Stimulated activated CD8-positive, alpha-beta memory T cell treated with anti-CD3 and anti-CD28 coated beads, Interleukin-4, amount 100 ng/mL, for 4 hours (primary cell): ENCODE results near the gene PCDHB11.
"Not testable (repeated sequence)": the region's sequence is repeated elsewhere in the genome, so short reads cannot be mapped to it uniquely, and the experiment has no call there.

Experiments
- DNase-seq, 2 donors: peaks; one replicate each; pipeline ENCODE4 v3.0.0-alpha.2; 2020; ENCODE audit warnings: low read depth in 2 of 2, low spot score in 1 of 2

The PCDHB11 gene

DNA sequence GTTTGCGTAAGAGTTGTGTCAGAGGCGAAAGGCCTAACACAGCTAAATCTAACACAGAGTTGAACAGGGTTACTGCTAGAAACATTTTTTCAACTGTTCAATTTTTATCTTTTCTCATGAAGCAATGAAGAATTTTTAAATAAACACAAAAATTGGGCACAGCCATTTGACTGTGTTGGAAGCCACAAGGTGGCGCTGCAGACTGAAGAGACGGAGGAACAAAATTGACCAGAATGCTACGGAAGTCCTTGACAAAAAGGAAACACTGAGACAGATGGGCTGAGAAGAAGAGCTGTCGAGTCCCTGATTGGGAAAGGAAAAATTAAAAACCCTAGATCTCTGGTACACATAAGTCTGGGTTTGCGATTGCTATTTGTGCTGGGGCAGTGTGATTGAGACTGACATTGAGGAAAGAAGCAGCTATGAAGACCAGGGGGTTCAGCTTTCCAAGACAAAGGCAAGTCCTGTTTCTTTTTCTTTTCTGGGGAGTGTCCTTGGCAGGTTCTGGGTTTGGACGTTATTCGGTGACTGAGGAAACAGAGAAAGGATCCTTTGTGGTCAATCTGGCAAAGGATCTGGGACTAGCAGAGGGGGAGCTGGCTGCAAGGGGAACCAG is 12.4 kb upstream of the PCDHB11 start, which contains the start of gene PCDHB9:
PCDHB9 (plus strand) TSS at position 265 of the 616 bp plus-strand sequence; CDS start at position 423, 158 bp downstream.
- DNase-seq, result no peak

DNA sequence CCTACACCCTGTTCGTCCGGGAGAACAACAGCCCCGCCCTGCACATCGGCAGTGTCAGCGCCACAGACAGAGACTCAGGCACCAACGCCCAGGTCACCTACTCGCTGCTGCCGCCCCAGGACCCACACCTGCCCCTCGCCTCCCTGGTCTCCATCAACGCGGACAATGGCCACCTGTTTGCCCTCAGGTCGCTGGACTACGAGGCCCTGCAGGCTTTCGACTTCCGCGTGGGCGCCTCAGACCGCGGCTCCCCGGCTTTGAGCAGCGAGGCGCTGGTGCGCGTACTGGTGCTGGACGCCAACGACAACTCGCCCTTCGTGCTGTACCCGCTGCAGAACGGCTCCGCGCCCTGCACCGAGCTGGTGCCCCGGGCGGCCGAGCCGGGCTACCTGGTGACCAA is 10.7 kb upstream of the PCDHB11 start:
- DNase-seq, result not testable (repeated sequence)

DNA sequence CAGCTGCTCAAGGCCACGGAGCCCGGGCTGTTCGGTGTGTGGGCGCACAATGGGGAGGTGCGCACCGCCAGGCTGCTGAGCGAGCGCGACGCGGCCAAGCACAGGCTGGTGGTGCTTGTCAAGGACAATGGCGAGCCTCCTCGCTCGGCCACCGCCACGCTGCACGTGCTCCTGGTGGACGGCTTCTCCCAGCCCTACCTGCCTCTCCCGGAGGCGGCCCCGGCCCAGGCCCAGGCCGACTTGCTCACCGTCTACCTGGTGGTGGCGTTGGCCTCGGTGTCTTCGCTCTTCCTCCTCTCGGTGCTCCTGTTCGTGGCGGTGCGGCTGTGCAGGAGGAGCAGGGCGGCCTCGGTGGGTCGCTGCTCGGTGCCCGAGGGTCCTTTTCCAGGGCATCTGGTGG is 10.3 kb upstream of the PCDHB11 start:
- not testable (repeated sequence) for DNase-seq

DNA sequence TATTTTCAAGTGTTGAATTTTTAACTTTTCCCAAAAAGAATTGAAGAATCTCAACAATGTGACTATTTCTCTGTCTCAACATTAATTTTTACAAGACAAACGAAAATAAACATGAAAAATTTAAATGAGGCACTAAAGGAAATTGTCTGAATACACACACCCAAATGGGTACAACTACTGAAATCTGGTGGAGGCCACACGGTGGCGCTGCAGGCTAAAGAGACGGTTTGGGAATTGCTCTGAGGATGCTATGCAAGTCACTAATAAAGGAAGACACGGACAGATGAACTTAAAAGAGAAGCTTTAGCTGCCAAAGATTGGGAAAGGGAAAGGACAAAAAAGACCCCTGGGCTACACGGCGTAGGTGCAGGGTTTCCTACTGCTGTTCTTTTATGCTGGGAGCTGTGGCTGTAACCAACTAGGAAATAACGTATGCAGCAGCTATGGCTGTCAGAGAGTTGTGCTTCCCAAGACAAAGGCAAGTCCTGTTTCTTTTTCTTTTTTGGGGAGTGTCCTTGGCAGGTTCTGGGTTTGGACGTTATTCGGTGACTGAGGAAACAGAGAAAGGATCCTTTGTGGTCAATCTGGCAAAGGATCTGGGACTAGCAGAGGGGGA is 7.2 kb upstream of the PCDHB11 start, which contains the start of gene PCDHB10:
PCDHB10 (plus strand) TSS at position 244 of the 616 bp plus-strand sequence; CDS start at position 444, 200 bp downstream.
- no peak for DNase-seq

DNA sequence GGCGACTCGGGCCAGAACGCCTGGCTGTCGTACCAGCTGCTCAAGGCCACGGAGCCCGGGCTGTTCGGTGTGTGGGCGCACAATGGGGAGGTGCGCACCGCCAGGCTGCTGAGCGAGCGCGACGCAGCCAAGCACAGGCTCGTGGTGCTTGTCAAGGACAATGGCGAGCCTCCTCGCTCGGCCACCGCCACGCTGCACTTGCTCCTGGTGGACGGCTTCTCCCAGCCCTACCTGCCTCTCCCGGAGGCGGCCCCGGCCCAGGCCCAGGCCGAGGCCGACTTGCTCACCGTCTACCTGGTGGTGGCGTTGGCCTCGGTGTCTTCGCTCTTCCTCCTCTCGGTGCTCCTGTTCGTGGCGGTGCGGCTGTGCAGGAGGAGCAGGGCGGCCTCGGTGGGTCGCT is 5.1 kb upstream of the PCDHB11 start:
- DNase-seq, result not testable (repeated sequence)

DNA sequence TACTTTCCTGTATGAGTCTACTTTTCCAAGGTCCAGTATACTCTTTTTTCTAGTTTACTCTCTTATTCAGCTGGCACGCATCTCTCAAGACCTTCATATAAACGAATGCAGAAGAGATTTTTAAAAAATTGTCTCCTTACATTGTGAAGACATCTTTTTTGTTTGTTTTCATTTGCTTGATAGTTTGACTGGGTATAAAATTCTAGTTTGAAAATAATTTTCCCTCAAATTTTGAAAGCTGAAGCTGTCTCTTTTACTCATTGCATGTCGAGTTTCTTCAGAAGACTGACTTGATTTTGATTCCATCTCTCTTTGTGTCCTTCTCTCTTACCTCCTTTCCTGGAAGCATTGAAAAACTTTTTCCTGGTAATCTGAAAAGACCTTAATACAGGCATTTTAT is 3.1 kb upstream of the PCDHB11 start:
- no peak for DNase-seq

DNA sequence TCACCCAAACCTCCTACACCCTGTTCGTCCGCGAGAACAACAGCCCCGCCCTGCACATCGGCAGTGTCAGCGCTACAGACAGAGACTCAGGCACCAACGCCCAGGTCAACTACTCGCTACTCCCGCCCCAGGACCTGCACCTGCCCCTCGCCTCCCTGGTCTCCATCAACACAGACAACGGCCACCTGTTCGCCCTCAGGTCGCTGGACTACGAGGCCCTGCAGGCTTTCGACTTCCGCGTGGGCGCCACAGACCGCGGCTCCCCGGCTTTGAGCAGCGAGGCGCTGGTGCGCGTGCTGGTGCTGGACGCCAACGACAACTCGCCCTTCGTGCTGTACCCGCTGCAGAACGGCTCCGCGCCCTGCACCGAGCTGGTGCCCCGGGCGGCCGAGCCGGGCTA is 1.7 kb downstream of the PCDHB11 start:
- DNase-seq, result not testable (repeated sequence)

DNA sequence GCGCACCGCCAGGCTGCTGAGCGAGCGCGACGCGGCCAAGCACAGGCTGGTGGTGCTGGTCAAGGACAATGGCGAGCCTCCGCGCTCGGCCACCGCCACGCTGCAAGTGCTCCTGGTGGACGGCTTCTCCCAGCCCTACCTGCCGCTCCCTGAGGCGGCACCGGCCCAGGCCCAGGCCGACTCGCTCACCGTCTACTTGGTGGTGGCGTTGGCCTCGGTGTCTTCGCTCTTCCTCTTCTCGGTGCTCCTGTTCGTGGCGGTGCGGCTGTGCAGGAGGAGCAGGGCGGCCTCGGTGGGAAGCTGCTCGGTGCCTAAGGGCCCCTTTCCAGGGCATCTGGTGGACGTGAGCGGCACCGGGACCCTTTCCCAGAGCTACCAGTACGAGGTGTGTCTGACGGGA is 2.2 kb downstream of the PCDHB11 start:
- not testable (repeated sequence) for DNase-seq

DNA sequence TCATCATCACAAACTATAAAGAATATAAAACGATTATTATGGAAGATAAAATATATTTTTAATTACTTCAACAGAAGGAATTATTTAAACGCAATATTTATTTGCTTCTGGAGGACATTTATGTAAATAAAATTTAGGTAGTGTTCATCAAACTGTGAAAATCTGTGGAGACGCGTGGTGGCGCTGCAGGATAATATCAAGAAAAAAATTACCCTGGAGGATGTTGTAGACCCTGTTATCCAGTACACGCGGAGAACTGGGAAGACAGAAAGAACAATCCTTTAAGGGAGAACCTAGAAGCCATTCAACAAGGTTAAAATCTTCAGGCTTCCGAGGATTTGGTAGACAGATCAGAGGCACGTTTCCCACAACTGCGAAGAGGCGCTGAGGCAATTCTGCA is 9.1 kb downstream of the PCDHB11 start, which contains the start of gene PCDHB12:
PCDHB12 (plus strand) TSS at position 242 of the 400 bp plus-strand sequence. CDS start 189 bp downstream, outside the sequence.
- no peak for DNase-seq

DNA sequence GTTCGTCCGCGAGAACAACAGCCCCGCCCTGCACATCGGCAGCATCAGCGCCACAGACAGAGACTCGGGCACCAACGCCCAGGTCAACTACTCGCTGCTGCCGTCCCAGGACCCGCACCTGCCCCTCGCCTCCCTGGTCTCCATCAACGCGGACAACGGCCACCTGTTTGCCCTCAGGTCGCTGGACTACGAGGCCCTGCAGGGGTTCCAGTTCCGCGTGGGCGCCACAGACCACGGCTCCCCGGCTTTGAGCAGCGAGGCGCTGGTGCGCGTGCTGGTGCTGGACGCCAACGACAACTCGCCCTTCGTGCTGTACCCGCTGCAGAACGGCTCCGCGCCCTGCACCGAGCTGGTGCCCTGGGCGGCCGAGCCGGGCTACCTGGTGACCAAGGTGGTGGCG is 10.9 kb downstream of the PCDHB11 start:
- not testable (repeated sequence) for DNase-seq

DNA sequence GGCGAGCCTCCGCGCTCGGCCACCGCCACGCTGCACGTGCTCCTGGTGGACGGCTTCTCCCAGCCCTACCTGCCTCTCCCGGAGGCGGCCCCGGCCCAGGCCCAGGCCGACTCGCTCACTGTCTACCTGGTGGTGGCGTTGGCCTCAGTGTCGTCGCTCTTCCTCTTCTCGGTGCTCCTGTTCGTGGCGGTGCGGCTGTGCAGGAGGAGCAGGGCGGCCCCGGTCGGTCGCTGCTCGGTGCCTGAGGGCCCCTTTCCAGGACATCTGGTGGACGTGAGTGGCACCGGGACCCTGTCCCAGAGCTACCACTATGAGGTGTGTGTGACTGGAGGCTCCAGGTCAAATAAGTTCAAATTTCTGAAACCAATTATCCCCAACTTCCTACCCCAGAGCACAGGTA is 11.4 kb downstream of the PCDHB11 start:
- not testable (repeated sequence) for DNase-seq

DNA sequence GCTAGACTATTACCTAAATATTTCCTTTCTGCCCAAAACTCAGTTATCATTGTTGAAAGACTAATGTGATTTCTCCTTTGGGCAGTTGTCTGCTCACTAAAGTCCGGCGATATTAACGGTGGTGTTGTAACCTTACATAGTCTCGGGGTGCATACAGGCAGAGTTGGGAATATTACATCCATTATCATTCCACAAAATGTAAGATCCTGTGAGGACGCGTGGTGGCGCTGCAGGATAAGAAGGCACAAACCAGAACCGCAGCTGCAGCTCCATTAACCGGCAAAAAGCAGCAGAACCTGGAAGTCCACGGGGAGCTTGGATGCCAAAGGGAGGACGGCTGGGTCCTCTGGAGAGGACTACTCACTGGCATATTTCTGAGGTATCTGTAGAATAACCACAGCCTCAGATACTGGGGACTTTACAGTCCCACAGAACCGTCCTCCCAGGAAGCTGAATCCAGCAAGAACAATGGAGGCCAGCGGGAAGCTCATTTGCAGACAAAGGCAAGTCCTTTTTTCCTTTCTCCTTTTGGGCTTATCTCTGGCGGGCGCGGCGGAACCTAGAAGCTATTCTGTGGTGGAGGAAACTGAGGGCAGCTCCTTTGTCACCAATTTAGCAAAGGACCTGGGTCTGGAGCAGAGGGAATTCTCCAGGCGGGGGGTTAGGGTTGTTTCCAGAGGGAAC is 14.4 kb downstream of the PCDHB11 start, which contains the start of gene PCDHB13:
PCDHB13 (plus strand) TSS at position 264 of the 684 bp plus-strand sequence; CDS start at position 469, 205 bp downstream.
- DNase-seq, result not testable (repeated sequence)

DNA sequence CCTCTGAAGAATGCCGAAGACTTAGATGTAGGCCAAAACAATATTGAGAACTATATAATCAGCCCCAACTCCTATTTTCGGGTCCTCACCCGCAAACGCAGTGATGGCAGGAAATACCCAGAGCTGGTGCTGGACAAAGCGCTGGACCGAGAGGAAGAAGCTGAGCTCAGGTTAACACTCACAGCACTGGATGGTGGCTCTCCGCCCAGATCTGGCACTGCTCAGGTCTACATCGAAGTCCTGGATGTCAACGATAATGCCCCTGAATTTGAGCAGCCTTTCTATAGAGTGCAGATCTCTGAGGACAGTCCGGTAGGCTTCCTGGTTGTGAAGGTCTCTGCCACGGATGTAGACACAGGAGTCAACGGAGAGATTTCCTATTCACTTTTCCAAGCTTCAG is 15.2 kb downstream of the PCDHB11 start:
- DNase-seq, result not testable (repeated sequence)

DNA sequence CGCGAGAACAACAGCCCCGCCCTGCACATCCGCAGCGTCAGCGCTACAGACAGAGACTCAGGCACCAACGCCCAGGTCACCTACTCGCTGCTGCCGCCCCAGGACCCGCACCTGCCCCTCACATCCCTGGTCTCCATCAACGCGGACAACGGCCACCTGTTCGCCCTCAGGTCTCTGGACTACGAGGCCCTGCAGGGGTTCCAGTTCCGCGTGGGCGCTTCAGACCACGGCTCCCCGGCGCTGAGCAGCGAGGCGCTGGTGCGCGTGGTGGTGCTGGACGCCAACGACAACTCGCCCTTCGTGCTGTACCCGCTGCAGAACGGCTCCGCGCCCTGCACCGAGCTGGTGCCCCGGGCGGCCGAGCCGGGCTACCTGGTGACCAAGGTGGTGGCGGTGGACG is 16.1 kb downstream of the PCDHB11 start:
- not testable (repeated sequence) for DNase-seq

DNA sequence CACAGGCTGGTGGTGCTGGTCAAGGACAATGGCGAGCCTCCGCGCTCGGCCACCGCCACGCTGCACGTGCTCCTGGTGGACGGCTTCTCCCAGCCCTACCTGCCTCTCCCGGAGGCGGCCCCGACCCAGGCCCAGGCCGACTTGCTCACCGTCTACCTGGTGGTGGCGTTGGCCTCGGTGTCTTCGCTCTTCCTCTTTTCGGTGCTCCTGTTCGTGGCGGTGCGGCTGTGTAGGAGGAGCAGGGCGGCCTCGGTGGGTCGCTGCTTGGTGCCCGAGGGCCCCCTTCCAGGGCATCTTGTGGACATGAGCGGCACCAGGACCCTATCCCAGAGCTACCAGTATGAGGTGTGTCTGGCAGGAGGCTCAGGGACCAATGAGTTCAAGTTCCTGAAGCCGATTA is 16.6 kb downstream of the PCDHB11 start:
- not testable (repeated sequence) for DNase-seq

DNA sequence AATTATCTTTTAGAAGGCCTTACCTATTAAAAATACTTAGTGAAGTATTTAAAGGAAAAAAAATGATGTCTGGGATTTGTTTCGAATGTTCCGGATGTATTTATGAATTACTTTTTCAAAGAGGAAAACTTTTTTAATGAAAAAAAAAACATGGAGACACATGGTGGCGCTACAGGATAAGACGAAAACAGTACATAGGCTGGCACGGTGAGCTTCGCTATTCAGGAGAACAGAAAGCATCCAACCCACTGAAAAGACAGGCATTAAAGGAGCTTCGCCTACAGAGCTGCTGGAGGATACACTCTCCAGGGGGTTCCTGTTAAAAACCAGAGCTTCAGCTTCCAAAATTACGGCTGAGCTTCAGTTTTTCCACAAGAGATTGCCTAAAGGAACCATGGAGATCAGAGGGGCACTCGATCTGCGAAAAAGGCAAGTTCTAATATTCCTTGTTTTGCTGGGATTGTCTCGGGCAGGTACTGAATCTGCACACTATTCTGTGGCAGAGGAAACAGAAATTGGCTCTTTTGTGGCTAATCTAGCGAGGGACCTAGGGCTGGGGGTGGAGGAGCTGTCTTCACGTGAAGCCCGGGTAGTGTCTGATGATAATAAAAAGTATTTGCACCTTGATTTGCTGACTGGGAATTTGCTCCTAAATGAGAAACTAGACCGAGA is 23.8 kb downstream of the PCDHB11 start, which contains the start of gene PCDHB14:
PCDHB14 (plus strand) TSS at position 232 of the 672 bp plus-strand sequence; CDS start at position 395, 163 bp downstream.
- DNase-seq, result no peak

DNA sequence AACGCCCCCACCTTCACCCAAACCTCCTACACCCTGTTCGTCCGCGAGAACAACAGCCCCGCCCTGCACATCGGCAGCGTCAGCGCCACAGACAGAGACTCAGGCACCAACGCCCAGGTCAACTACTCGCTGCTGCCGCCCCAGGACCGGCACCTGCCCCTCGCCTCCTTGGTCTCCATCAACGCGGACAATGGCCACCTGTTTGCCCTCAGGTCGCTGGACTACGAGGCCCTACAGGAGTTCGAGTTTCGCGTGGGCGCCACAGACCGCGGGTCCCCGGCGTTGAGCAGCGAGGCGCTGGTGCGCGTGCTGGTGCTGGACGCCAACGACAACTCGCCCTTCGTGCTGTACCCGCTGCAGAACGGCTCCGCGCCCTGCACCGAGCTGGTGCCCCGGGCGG is 25.4 kb downstream of the PCDHB11 start:
- DNase-seq, result not testable (repeated sequence)

DNA sequence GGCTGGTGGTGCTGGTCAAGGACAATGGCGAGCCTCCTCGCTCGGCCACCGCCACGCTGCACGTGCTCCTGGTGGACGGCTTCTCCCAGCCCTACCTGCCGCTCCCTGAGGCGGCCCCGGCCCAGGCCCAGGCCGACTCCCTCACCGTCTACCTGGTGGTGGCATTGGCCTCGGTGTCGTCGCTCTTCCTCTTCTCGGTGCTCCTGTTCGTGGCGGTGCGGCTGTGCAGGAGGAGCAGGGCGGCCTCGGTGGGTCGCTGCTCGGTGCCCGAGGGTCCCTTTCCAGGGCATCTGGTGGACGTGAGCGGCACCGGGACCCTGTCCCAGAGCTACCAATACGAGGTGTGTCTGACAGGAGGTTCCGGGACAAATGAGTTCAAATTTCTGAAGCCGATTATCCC is 26.0 kb downstream of the PCDHB11 start:
- not testable (repeated sequence) for DNase-seq

DNA sequence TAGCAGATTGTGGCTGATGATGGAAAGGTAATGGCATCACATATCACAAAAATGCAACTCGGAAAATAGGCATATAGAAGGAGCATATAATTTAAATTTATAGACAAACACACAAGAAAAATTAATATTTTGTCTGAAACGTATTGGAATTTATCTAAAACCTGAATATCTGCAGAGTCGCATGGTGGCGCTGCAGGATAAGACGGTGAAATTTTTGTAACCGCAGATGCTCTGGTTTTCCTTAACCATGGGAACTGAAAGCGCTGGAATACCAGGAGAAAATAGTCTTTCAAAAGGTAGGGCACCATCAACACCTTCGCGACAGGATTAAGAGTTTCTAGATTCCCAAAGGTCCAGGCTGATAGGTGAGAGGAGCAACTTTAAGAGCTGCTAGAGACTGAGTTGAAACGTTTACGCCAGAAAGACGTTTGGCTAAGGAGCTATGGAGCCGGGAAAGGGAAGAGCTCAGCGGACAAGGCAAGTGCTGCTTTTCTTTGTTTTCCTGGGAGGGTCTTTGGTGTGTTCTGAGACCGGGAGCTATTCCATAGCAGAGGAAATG is 34.8 kb downstream of the PCDHB11 start:
- no peak for DNase-seq

DNA sequence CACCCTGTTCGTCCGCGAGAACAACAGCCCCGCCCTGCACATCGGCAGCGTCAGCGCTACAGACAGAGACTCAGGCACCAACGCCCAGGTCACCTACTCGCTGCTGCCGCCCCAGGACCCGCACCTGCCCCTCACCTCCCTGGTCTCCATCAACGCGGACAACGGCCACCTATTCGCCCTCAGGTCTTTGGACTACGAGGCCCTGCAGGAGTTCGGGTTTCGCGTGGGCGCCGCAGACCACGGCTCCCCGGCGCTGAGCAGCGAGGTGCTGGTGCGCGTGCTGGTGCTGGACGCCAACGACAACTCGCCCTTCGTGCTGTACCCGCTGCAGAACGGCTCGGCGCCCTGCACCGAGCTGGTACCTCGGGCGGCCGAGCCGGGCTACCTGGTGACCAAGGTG is 36.5 kb downstream of the PCDHB11 start:
- DNase-seq, result not testable (repeated sequence)
